IPS DF 4.7 (cell line): ENCODE results near the gene RRP9.

Experiments
- DNase-seq: peaks from one replicate; pipeline ENCODE4 v3.0.0-alpha.2; 2013; ENCODE audit warnings: low spot score; ENCODE audit errors: extremely low read depth

The RRP9 gene

DNA sequence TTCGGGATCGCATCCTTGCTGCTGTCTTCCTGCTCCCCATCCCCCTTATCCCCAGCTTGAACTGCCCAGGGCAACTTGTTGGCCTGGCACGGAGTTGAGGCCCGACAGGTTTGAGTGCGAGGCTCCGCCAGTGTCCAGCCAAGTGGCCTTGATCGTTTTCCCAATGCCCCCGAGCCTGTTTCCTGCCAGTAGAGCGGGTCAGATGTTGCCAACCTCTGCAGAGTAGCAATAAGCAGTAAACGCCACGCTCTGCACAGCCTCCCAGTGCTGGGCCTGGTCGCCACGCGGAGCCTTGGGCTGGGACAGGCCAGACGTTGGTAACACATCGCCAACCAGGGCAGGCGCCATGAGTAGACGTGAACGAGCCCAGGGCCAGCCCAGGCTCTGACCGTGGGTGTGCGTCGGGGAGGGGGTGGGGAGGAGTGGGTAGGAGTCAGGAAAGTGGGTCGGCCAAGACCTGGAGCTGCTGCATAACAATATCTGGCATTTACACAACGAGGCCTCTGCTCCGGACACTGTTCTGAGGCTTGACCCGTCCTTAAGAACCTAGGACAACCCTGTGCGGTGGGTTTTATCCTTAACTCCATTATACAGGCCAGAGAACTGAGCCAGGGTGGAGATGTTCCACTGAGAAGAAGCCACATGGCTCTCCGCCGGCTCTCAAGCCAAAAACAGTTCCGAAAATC lies 32.7 kb upstream of the RRP9 start:
- no peak for DNase-seq

DNA sequence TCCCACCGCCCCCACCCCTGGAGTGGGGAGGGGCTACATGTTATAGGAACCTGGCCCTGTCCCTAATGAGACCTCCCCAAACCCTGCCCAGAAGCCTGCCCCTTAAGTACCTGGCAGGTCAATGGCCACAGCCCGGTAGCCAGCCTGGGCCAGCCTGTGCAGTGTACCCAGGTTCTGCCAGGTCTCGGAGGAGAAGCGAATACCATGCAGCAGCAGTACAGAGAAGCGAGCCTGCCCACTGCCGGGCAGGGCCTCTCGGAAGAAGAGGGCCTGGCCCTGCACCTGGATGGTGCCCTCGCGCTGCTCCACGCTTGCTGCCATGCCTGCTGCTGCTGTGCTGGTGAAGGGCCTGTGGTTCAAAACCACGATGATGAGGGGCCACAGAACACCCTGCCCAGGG lies 29.6 kb upstream of the RRP9 start:
- DNase-seq: no peak

DNA sequence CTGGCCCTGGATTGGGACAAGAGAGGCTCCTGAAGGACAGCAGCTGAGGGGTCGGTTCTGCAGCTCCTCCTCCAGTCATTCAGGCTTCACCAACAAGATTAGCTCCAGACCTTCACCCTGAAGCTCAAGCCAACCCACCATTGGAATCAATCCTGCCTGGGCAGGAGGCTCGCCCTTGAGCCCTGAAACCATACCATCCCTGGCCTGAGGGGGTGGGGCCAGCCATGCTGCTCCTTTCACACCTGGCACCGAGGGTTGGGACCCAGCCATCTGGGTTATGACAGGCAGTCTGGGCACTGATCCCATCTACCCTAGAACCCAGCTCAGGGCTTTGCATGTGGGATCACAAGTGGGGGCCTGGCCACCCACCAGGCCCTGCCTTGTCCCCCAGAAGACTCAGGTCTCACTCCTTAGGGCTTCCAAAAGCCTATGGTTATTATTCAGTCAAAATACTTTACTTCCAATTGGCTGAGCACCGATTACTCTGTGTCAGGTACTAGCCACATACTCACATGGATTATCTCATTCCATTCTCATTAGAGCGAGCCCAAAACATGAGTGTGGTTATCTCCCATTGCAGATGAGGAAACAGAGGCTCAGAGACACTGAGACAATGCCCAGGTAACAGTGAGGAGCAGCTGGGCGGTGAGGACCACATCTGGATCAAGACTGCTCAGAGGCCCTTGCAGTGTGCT lies 29.0 kb upstream of the RRP9 start:
- no peak for DNase-seq

DNA sequence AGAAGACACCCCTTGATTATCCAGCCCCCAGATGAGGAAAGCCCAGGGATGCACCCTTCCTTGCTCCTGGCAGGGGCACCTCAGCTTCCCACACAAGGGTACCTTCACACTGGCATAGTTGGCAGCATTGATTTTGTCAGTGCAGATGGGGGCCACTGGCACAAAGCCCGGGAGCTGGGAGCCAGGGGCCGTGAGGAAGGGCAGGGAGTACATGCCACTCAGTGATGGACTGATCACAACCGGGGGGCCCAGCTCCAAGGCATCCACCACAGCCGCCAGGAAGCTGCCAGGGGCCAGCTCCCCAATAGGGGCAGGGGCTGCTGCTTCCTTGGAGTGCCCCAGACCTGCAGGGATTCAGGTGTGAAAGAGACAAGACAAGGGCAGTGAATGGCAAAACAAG lies 28.1 kb upstream of the RRP9 start:
- no peak for DNase-seq

DNA sequence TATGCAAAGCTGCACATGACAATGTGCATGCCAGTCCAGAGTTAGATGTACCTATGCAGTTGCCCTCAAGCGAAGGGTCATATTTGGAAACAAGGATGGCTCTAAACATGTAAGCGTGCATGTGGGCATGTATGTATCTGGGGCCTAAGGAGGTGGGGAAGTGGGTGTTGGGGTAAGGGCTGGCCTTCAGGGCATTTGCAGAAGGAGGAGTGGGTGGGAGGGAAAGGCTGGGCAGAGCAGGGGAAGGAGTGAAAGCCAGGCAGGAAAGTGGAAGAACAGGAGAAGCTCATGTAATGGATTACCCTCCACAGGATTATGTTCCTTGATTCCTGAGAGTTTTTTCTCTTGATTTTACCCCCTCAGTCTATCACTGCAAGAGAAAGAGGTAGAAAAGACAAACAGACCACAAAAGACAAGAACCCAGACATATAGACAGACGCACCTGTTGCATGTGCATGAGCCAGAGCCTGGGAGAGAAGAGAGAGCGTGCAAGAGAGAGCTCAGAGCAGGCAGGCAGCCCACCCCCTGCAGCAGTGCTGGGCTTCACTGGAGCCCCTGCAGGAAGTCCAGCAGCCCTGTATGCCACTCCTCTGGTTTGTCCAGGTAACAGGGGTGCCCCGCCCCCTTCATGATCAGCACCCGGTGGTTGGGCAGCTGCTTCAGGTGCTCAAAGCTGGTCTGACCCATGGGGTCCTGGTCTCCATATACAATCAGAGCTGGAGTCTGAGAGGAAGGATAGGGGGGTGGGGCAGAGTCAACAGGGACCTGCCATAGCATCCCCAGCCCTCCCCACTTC lies 27.4 kb upstream of the RRP9 start:
- DNase-seq: no peak

DNA sequence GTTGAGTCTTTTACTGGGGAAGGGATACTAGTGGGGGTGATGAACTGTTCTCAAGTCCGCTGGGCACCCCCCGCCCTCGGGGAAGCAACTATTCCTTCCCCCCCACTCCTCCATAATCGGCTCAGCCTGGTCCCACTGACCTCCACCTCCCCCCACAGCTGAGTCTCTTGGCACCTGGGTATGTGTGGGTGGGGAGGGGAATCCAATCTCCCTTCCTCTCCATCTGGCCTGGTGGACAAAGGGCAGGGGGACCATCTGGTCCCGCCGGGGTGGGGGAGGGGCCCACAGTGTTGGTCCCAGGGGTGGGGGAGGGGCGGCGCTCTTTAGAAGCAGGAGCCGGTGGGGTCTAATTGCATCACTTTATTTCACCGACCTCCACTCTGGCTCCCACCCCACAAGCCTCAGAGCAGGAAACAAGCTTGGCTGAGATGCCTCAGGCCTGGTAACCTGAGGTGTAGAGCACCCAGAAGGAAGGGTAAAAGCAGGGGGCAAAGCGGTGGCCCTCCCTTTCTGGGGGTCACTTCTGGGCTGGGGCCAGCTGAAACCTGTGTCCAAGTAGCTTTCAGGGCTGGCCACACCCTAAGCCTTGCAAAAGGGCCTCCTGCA lies 26.6 kb upstream of the RRP9 start:
- DNase-seq: no peak

DNA sequence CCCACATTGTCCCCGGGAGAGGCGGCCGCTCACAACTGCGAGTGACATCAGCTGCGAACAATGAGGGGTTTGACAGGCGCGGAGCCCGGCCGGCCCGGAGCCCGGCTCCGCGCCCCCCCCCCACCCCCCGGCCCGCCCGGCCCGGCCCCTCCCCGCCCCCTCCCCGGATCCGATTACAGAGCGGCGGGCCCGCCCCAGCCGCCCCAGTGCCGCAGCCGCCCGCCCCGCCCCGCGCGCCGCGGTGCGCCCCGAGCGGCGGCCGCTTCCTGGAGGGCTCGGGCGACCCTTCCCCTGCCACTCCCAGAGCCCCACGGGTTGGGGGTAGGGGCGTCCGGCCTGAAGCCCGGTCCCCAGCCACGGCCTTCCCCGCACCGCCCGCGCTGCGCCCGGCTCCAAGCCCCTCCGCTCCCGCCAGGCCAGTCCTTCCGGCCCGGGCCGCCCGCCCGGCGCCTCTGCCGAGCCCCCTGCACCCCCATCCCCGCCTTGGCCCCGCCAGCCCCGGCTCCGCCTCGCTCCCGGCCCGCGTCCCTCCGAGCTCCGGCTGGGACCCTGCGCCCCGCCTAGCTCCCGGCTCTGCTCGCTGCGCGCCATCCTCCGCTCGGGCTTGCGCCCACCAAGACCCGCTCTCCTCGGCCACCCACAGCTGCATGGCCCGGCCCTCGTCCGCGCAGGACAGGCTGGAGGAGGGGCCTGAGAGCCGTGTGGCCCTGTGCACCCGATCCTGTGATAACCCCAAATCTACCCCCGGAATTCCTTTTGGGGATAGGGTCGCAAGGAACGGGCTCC lies 25.9 kb upstream of the RRP9 start, which contains the start of gene PCBP4:
Gene PCBP4, minus strand, starts transcription at position 71 of the 786 bp plus-strand sequence. CDS start 6,214 bp downstream, outside the sequence.
- no peak for DNase-seq

DNA sequence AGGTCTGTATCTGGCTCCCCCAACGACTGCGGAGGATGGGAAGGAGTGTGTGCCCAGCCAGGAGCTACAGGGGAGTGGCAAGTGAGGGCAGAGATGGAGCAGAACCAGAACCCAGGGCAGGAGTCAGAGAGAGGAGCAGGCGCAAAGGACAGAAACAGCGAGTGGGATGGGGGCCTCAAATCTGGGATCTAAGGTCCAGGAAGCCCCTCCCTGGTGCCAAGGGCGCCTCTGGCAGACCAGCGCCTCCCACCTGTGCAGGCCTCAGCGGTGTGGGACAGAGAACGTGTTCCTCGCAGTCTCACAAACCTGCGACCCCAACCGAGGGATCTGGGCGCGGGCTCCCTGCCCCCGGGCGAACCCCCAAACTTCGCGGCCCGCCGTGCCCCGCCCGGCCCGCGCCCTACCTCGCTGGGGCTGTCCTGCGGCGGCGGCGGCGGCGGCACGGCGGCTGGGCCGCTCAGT lies 25.2 kb upstream of the RRP9 start:
- DNase-seq: no peak

DNA sequence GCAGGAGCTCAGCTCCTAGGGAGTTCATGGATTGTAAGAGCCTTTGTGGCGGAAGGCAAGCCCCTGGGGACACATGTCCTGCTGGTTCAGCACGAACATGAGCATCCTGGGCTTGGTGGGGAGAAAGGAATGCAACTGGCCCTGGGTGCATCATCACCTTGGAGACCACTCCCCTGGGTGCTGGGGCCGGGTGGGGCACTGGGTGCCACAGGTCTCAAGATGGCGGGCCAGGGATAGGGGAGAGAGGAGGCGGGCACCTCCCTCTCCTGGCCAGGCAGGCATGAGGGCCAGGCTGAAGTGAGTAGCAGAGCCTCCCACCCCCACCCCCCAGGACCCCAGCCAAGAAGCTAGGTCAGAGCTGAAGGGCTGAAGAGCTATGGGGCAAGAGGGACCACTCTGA lies 24.8 kb upstream of the RRP9 start:
- no peak for DNase-seq

DNA sequence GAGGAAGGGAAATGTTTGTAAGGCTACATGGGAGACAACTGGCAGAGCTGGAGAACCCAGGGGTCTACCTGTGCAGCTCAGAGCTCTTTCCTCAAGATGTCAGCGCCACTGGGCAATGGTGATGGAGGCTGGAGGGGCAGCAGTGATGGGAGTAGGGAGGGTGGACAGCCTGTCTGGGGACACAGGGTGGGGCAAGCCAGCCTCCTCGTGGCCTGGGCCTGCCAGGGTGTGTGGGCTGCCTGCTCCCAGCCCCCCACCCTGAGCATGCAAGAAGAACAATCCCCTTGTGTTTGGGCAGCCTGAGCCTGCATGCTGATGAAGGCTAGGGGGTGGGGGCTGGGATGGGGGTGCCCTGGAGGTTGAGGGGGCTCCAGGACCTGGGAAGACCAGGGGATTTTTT lies 24.3 kb upstream of the RRP9 start:
- no peak for DNase-seq

DNA sequence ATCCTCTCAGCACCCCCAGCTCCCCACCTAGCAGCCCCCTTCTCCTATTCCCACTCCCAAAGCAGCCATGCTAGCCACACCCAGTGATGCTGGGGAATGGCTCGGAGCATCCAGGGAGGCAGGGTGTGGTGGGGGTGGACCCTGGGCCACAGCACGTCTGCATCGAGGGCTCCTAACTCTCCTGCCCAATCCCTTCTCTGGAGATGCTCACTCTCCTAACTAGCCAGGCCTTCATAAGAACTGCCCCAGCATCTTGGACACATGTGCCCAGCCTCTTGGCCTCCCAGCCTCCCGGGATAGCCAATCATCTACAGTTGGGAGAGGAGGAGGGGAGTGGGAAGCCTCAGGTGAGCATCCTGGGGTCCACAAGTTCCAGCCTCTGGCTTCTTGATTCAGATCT lies 22.8 kb upstream of the RRP9 start:
- no peak for DNase-seq

DNA sequence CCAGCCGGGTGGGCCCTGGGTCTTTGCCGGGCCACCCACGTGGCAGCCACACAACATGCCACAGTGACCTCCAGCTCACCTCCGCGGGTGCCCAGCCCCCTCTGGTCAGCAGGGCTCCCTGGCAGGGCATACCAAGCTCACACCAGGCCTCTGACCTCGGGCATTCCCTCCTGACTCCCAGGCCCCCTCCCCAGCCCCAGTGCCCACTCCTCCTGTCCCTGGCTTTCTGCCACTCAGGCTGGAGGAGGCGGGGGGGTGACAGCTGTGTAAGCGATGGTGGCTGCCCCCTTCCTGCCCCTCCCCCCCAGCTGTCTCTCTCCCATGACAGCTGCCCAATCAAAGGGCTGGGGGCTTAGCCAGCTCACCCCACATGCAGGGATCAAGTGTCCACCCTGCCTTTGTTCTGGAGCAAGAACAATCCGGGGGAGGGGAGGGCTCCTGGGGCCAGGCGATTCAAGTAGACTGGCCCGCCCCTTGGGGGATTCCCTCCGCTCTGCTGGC lies 22.3 kb upstream of the RRP9 start:
- DNase-seq: no peak

DNA sequence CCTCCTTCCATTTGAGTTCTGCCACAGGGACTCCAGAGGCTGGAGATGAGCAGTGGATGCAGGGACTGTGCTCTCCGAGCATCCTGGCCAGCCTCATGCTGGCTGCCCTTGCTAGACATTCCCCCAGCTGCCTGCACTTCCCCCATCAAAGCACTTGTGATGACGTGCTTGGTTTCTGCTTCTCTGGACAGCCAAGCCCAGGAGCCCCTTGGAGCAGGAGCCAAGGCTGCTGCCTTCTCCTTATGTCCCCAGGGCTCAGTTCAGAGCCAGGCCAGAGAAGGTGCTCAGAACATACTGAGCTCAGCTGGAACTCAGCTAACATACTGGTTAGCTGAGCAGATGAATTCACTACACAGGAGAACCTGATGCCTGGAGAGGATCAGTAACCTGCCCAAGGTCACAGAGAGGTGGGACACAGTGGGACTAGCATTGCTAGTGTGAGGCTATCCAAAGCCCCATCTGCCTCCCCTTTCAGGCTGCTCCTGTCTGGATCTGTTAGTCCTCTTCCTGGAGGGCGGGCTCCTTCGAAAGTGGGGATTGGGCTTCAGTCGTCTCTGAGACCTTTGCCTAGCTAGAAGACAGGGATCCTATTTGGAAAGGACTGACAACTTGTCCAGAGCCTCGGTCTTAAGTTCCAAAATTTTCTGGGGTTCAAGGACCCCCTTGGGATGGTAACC lies 21.3 kb upstream of the RRP9 start:
- DNase-seq: no peak

DNA sequence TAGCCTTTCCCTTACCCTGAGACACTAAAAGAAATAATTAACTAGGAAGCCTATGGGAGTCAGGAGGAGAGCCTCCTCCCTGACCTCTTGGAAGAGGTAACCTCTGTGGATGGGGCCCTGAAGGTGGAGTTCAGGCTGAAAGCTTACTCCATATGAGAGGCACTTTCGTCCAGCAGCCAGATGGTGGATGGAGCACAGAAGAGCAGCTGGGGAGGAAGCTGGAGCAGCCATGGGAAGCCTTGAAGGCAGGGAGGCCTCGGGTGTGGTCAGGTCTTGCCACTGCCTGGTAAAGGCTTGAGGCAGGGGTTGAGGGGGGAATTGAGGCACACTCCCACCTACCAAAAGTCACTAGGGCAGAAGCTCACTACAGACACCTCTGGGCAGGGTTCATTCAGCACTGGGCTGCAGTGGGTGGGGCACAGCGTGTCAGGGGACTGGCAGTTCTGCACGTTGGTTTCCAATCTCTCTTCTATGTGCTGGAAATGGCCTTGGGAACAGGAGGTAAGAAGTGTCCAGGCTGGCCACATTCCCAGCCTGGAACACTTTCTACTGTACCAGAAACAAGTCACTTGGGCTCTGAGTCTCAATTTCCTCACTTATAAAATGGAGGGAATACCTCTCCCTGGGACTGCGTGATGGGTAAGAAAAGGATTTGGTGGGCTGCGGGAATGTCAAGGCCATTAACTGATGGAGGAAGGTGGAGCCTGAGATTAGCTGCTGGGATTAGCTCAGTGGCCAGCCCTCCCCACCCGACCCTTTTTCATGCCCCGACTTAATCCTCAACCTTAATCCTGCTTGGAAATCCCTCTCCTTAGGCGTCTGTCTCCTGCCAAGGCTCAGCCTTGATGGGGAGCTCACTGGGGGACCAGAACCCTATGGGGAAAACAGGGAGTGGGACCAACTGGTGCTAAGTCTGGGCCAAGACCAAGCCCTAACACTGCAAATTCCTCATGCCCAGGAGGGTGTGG lies 20.2 kb upstream of the RRP9 start:
- DNase-seq: no peak

DNA sequence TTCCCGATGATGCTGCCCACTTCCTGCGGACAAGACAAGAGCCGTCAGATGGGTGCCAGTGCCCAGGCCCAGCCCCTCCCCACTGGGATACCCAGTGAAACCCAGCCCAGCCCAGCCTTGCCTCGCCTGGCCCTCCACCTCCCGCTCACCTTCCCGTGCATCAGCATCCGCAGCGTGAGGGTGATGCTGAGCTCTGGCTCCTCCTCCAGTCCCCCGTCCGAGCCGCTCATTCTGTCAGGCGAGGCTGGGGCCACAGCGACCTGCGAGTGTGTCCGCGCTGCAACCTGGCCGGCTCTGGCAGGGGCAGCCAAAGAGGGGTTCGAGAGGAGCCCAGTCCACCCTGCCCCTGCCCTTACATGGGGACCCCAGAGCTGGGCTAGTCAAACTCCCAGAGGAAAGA lies 19.3 kb upstream of the RRP9 start:
- DNase-seq: no peak

DNA sequence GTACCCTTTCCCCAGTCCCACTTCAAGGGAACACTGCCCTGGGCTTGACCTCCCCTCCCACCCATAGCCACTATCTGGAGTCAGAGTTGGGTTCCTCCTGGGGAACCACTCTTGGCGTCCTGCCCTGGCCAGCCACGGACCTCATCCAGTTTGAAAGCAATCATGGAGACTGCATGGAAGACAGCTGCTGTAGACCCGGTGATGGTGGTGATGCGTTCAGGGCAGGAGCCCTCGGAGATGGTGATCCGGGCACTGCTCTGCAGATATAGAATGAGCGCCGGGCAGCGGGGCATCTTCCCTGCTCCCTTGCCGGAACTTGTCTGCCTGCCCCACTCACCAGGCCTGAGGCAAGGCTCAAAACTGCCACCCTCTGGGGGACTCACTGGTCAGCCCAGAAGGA lies 18.7 kb upstream of the RRP9 start:
- DNase-seq: no peak

DNA sequence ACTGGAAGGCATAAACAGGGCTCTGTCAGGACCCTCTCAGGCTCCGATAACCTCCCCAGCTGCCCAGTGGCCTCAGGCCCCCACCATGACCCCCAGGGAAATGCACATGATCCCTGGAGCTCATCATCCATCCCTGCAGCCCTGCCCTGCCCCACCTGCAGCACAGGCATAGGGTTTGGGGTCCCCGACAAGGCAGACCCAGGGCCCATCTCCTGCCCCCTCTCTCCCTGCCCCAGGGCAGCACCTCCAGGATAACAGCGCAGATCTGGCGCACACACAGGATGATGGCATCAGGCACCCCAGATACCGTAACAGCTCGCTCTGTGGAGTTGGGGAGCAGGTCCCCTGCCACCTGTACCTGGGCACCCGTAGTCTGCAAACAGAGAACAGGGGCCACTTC lies 17.9 kb upstream of the RRP9 start:
- no peak for DNase-seq

DNA sequence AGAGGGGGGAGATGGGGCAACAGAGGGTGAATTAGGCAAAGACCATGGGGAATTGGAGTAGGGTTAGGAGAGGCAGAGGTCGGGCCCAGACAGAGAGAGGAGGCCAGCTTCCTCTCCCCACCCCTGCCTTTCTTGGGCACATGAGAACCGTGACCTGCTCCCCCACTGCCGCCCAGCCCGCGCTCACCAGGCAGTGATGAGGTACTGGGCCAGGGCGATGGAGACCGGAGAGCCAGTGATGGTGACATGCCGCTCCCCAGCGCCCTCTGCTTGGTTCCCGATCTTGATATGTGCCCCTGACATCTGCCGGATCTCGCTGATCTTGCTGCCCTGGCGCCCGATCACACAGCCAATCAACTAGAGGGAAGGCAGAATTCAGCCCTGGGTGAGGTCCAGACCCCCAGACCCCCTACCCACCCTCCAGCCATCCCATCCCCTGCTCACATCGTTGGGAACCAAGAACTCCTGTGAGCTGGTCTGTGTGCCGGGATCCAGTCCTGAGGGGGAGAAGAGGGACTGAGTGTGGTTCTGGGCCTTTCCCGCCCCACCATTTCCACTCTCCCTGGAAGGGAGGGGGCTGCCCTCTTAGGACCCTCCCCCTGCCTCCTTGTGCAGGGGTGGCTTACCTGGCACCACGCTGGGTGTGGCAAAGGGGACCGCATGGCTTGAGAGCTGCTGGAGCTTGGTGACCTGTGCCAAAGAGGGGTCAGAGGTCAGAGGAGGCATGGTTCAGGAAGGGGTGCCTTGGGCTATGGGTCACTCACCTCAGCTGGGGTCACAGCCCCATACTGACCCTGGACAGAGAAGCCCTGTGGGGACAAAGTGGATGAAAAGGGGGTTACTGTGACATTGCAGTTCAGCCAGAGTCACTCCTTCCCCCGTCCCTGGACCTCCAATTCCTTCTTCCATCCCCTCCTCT lies 17.2 kb upstream of the RRP9 start:
- DNase-seq: no peak
